IPS DF 6.9 (cell line): ENCODE results near the gene SAYSD1.

Source experiments
- DNase-seq: peaks from one replicate; pipeline ENCODE4 v3.0.0-alpha.2; 2013; ENCODE audit warnings: low read depth, low spot score
- H3K27ac ChIP-seq: one replicate; pipeline ENCODE4 v1.5.1; 2013; ENCODE audit warnings: low read length, control low read depth
- H3K27me3 ChIP-seq: 2 replicates; pipeline ENCODE4 v1.6.1; 2013; ENCODE audit warnings: mild to moderate bottlenecking, low read length; ENCODE audit not compliant: control insufficient read depth, insufficient read depth
- H3K36me3 ChIP-seq: 2 replicates; pipeline ENCODE4 v1.6.1; 2013; ENCODE audit warnings: low read length; ENCODE audit not compliant: control insufficient read depth, insufficient read depth
- H3K4me1 ChIP-seq: 2 replicates; pipeline ENCODE4 v1.6.1; 2013; ENCODE audit warnings: low read length; ENCODE audit not compliant: control insufficient read depth, insufficient read depth
- H3K4me3 ChIP-seq: 2 replicates; pipeline ENCODE4 v1.5.1; 2013; ENCODE audit warnings: mild to moderate bottlenecking, low read length
- H3K9me3 ChIP-seq: 2 replicates; pipeline ENCODE4 v1.6.1; 2013; ENCODE audit warnings: low read length, inconsistent platforms; ENCODE audit not compliant: control insufficient read depth, insufficient read depth
- WGBS: extraction: QIAGEN DNeasy Blood & Tissue Kit; methylation state at CpG from one replicate; pipeline ENCODE4 v1.1.7; 2013; ENCODE audit warnings: mixed read lengths, missing lambda C conversion rate; ENCODE audit not compliant: insufficient read length, insufficient coverage; 5-methylcytosine and 5-hydroxymethylcytosine counted together

Gene SAYSD1

GRCh38 chr6:39114704-39115599 is at the start of gene SAYSD1:
SAYSD1 (minus strand) TSS chr6:39115186; CDS start chr6:39115089, 97 bp downstream.
- no CpG with 5 or more reads among the region's 68 CpGs for WGBS
- Histone ChIP-seq H3K4me3 (peak within 1 kb of the TSS; percentile 59; the same call in 1 of the 2 replicates), H3K27me3 (no peaks in the 10 kb centered on the region), H3K4me1 (no peaks in the 10 kb centered on the region; the same call in 1 of the 2 replicates), H3K9me3 (no peaks in the 10 kb centered on the region), H3K27ac (no peak within 1 kb of the TSS), H3K36me3 (no peaks in the 10 kb centered on the region)
- peak; percentile 76 for DNase-seq

GRCh38 chr6:39157511-39157910 is 42.5 kb upstream of the SAYSD1 start:
- H3K27ac ChIP-seq = no peak overlapping the region
- no peak overlapping the region for H3K4me3 ChIP-seq
- no peaks in the 10 kb centered on the region for H3K4me1 ChIP-seq
- no CpG with 5 or more reads among the region's 3 CpGs for WGBS
- no peaks in the 10 kb centered on the region for H3K27me3 ChIP-seq
- DNase-seq = no peak
- H3K36me3 ChIP-seq = no peaks in the 10 kb centered on the region
- H3K9me3 ChIP-seq = no peaks in the 10 kb centered on the region

GRCh38 chr6:39156801-39157200 is 41.8 kb upstream of the SAYSD1 start:
- H3K27me3 ChIP-seq = no peaks in the 10 kb centered on the region
- no CpG with 5 or more reads among the region's 3 CpGs for WGBS
- H3K27ac ChIP-seq = no peak overlapping the region
- no peak overlapping the region for H3K4me3 ChIP-seq
- H3K9me3 ChIP-seq = no peaks in the 10 kb centered on the region
- DNase-seq = no peak
- H3K4me1 ChIP-seq = no peaks in the 10 kb centered on the region
- H3K36me3 ChIP-seq = no peaks in the 10 kb centered on the region

- no peaks in the 10 kb centered on the region for H3K27me3 ChIP-seq
- H3K4me1 ChIP-seq = no peaks in the 10 kb centered on the region
- no peak overlapping the region for H3K4me3 ChIP-seq
- H3K36me3 ChIP-seq = no peaks in the 10 kb centered on the region
- WGBS = no CpG with 5 or more reads among the region's 4 CpGs
- H3K9me3 ChIP-seq = no peaks in the 10 kb centered on the region
- H3K27ac ChIP-seq = no peak overlapping the region
- DNase-seq = no peak
Observed at GRCh38 chr6:39154705-39155104, 39.7 kb upstream of the SAYSD1 start.

GRCh38 chr6:39153766-39154397 is 38.9 kb upstream of the SAYSD1 start:
- no peaks in the 10 kb centered on the region for H3K27me3 ChIP-seq
- no CpG with 5 or more reads among the region's 6 CpGs for WGBS
- no peaks in the 10 kb centered on the region for H3K36me3 ChIP-seq
- DNase-seq = no peak
- H3K27ac ChIP-seq = no peak overlapping the region
- H3K4me3 ChIP-seq = no peak overlapping the region
- no peaks in the 10 kb centered on the region for H3K9me3 ChIP-seq
- H3K4me1 ChIP-seq = no peaks in the 10 kb centered on the region

GRCh38 chr6:39152262-39152661 is 37.3 kb upstream of the SAYSD1 start:
- Histone ChIP-seq H3K27ac (no peak overlapping the region), H3K9me3 (no peaks in the 10 kb centered on the region), H3K4me3 (no peak overlapping the region), H3K27me3 (no peaks in the 10 kb centered on the region), H3K4me1 (no peaks in the 10 kb centered on the region), H3K36me3 (no peaks in the 10 kb centered on the region)
- no peak for DNase-seq
- WGBS = no CpG with 5 or more reads among the region's 5 CpGs

- no peaks in the 10 kb centered on the region for H3K27me3 ChIP-seq
- DNase-seq = no peak
- H3K4me1 ChIP-seq = no peaks in the 10 kb centered on the region
- no peaks in the 10 kb centered on the region for H3K9me3 ChIP-seq
- no peak overlapping the region for H3K4me3 ChIP-seq
- H3K36me3 ChIP-seq = no peaks in the 10 kb centered on the region
- H3K27ac ChIP-seq = no peak overlapping the region
- WGBS = no CpG with 5 or more reads among the region's 3 CpGs
Observed at GRCh38 chr6:39151211-39151610, 36.2 kb upstream of the SAYSD1 start.

GRCh38 chr6:39144481-39145173 is 29.6 kb upstream of the SAYSD1 start:
- Histone ChIP-seq H3K4me1 (no peaks in the 10 kb centered on the region), H3K27ac (no peak overlapping the region), H3K27me3 (no peaks in the 10 kb centered on the region), H3K9me3 (no peaks in the 10 kb centered on the region), H3K36me3 (no peaks in the 10 kb centered on the region), H3K4me3 (no peak overlapping the region)
- WGBS = no CpG with 5 or more reads among the region's 1 CpG
- no peak for DNase-seq

GRCh38 chr6:39143238-39143930 is 28.4 kb upstream of the SAYSD1 start:
- Histone ChIP-seq H3K27ac (no peak overlapping the region), H3K4me3 (no peak overlapping the region), H3K4me1 (no peaks in the 10 kb centered on the region), H3K27me3 (no peaks in the 10 kb centered on the region), H3K36me3 (no peaks in the 10 kb centered on the region), H3K9me3 (no peaks in the 10 kb centered on the region)
- no CpG with 5 or more reads among the region's 13 CpGs for WGBS
- DNase-seq = no peak

- H3K9me3 ChIP-seq = no peaks in the 10 kb centered on the region
- no peaks in the 10 kb centered on the region for H3K36me3 ChIP-seq
- DNase-seq = no peak
- H3K4me3 ChIP-seq = no peak overlapping the region
- H3K27ac ChIP-seq = no peak overlapping the region
- no peaks in the 10 kb centered on the region for H3K27me3 ChIP-seq
- no peaks in the 10 kb centered on the region for H3K4me1 ChIP-seq
- no CpG with 5 or more reads among the region's 7 CpGs for WGBS
Observed at GRCh38 chr6:39140556-39141167, 25.7 kb upstream of the SAYSD1 start.
